ENCODE data around the gene KLHL3.

The KLHL3 gene

DNA sequence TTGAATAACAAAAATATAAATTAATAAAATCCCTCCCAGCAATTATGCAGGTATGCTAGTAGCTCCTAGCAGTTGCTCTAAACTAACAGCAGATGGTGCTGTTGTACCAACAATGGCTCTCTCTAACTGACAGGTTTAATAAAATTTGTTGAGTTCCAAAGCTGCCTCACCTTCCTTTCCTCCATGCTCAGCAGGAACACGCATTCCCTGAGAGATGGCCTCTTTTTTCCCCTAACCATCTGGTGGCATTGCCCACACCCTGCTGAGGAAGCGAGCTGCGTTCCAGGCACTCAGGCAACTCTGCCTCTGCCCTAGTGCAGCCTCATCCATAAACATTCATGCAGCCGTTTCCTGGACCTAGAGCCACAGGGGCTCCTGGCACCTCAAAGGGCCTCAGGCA lies 106.2 kb downstream of the KLHL3 start:
- DNase-seq: peak; percentile 59

- DNase-seq: peak; percentile 19
Measured at GRCh38 chr5:137627706-137628105, 108.2 kb downstream of the KLHL3 start.

DNA sequence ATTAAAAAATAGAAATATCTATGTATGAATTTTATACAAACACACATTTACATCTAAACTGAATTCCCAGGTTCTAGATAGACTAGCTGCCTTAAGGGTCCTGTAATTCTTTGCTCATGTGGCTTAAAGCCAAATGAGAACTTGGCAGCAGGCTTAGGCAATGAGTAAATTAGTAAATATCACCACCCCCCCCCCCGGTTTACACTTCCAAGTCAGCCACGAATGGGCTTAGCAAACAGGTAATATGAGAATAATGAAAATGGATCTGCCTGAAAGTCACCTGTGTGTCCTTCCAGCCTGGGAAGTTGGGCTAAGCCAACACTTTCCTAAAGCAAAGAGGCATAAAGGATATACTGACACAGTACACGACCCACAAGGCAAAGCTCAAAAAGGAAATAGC lies 108.6 kb downstream of the KLHL3 start:
- DNase-seq: no peak

DNA sequence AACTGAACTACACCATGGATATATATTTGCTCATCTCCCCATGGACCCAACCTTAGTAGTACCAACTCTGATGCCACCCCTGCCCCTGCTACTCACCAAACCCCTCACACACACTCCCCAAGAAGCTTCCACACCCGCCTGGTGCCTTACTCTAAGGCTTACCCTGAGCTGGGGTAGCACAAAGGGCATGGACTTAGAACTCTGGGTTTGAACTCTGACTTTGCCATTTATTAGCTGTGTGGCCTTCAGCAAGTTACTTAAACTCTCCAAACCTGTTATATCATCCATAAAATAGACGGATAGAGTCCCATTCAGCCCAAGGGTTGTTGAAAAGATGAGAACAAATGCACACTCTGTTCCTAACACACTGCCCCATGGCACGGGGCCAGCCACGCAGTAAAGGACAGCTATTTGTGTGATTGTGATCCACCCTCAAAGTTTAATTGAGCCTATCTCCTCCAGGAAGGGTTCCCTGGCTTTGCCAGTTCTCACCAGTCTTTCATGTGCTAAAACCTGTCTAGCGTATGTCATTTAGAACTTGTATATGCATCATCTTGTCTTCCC lies 111.0 kb downstream of the KLHL3 start:
- no peak for DNase-seq

DNA sequence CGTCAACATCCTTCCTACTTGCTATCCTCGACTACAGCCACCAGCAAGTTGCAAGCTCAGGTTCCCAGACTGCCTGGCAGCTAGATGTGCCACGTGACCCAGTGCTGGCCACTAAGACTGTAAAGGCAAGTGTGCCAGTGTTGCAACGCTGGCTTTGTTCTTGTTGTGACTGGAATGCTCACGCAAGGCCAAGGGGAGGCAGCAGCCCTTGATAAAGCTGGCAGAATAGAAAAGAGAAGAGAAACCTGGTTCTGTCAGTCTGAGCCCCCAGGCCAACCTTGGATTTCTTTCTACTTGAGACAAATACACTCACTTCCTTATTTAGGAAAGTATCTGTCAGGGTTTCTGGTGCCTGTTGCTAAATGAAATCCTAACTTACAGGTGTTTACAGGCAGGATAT lies 113.0 kb downstream of the KLHL3 start:
- peak; percentile 80 for DNase-seq

- no peak for DNase-seq
Measured at GRCh38 chr5:137621861-137622823, 113.7 kb downstream of the KLHL3 start.

GRCh38 chr5:137621306-137621705 lies 114.6 kb downstream of the KLHL3 start:
- no peak for DNase-seq

- no peak for DNase-seq
Measured at GRCh38 chr5:137619191-137619870, 116.6 kb downstream of the KLHL3 start.

- no peak for DNase-seq
Measured at GRCh38 chr5:137618476-137618875, 117.4 kb downstream of the KLHL3 start.

GRCh38 chr5:137617528-137618205 lies 118.2 kb downstream of the KLHL3 start:
- peak; percentile 11 for DNase-seq

GRCh38 chr5:137616046-137616445 lies 119.8 kb downstream of the KLHL3 start:
- no peak for DNase-seq

DNA sequence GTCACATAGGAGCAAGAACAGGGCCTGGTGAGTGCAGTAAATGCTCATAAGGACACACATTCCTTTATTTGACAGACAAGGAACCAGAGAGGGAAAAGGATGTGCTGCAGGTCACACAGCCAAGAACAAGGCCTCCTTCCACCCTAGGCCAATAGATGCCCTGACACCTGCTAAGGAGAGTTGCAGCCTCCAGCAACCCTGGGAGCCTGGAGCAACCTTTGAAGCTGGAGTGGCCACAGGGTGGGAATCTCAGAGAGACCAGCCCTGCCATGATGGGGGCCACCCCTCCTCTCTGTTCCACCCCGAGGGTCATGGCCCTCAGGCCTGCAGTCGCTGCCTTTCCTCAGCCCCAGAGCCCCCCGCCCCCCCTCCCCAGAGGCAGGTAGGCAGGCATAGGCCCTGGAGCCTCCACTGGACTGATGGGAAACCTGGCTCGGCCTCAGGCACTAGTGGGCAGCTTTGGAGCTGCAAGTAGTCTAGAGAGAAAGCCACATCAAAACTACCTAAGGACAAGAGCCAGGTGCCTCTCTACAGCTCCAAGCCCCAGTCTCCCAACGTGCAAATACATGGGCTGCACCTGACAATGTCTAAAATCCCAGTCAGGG lies 120.6 kb downstream of the KLHL3 start:
- no peak for DNase-seq

- peak; percentile 95 for DNase-seq
Measured at GRCh38 chr5:137613554-137614265, 122.2 kb downstream of the KLHL3 start.

DNA sequence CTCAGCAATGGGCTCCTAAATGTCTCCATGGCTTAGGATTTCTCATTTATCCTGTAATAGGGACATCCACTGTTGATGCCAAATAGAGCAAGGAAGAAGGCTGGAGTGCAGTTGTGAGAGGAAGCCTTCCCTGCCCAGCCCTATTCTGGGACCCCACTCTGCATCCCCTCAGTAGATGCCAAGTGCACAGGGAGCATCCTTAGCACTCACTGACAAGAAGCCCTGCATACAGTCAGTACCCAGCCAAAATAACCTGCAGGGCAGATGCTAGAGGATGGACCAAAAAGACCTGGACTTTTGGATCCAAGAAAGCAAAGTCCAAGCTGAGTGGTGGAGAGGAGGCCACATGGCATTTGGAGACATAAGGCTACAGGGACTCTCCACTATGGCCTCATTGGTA lies 123.3 kb downstream of the KLHL3 start:
- DNase-seq: no peak

DNA sequence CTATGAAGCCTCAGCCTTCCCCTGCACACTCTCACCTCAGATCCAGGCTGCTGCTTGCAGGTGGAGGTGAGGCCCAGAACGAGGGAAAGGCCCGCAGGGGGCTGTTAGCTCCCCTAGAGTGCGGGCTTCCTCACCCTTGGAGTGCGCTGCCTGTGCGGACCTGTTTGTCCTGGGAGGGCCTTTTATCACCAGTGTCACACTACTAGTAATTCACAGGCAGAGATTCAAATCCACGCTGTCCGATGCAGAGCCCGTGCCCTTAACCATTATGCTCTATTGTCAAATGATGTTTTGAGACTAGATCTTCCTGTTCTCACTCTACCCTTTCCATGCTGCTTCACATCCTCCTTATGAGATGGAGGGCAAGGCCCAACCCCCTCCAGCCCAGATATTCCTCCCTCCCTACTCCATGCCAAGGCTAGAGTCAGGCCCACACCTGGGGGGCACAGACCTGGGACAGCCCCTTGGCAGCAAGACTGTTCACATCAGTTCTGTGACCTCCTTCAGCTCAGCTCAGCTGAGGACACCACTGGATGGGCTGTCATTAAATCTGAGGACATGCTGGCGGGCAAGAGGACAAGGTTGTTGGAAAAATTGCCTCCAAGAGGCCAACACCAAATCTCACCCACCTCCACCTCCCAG lies 124.0 kb downstream of the KLHL3 start:
- DNase-seq: no peak

DNA sequence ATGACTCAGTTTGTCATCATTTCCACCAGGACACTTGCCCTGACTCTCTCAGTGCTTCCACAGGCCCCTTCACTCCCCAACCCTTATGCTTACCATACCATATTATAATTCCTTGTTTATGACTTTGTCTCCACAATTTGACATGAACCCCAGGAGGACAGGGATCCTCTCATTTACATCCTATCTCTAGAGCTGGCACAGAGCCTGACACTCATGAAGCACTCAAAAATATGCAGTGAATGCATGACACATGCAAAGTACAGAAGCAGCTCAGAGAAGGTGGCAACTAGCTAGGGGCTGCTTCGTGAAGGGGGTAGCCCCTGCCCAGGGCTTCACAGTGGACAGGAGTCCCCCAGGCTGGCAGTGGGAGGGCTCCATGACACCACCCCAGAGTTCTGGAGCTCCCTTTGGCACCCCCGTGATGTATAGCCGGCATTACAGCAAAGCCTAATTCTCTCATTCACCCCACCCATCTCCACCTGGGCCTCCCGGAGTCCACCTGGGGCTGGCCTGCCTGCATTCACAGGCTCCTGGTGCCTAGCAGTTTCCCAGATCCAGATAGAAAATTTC lies 124.8 kb downstream of the KLHL3 start:
- no peak for DNase-seq

DNA sequence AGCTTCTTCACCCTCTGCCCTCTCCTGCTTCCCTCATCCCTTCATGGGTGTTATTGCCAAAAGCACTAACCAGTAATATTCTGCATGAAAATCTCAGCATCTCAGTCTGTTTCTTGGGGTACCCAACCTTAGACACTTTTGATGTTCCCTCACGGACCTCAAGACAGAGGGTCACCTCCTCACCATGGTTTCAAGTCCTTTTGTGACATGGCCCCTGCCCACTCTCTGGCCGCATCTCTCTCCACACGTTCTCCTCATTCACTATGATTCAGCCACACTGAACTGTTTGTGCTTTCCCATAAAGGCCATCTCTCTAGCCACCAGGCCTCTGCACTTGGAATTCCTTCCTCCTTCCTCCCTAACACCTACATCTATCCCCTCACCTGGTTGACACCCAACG lies 125.3 kb downstream of the KLHL3 start:
- DNase-seq: no peak

- no peak for DNase-seq
Measured at GRCh38 chr5:137609127-137609526, 126.8 kb downstream of the KLHL3 start.

- DNase-seq: no peak
Measured at GRCh38 chr5:137607771-137608170, 128.1 kb downstream of the KLHL3 start.

DNA sequence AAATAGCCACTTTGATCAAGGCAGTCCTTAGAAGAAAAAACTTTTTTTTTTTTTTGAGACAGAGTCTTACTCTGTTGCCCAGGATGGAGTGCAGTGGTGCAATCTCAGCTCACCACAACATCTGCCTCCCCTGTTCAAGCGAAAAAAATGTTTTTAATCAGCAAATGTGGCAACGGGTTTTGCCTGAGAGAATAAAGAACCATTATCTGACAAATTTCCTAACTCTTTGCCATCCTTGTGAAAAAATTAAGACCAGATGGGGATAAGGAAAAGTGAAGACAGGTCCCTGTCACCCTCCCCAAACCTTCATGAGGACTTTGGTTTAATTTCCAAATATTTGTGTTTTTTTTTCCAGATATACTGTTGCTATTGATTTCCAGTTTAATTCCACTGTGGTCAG lies 129.5 kb downstream of the KLHL3 start:
- no peak for DNase-seq

GRCh38 chr5:137605411-137605810 lies 130.5 kb downstream of the KLHL3 start:
- DNase-seq: no peak

Data from inflammatory macrophage treated with lipopolysaccharide for 4 hours (primary cell).